Pancreas (tissue), 10 donors: ENCODE data around the gene TOM1L1. TPM values are rescaled to one million over a fixed set of nuclear protein-coding genes. Genes with fewer than 3 reads are reported as not detected.
A peak's percentile ranks its signal among the peaks of the same experiment; 100 is the strongest.

Source experiments
- ATAC-seq, 4 donors: fragments of 200-7000 bp; cut with Tn5 transposase; one replicate each; pipeline versions ENCODE4 v1.8.0 to v1.9.1; 2020; ENCODE audit warnings: mild to moderate bottlenecking in 4 of 4, moderate library complexity in 4 of 4
- DNase-seq, 6 donors: peaks; one replicate each; pipeline ENCODE4 v3.0.0-alpha.2; 2020
- FAIRE-seq: peaks from 2 replicates; lab custom pipeline; 2012; peaks lifted over from hg19 to GRCh38; lab: Jason Lieb, UNC
- H3K27ac ChIP-seq, 4 donors: fragments of 200-600 bp; sonication (generic); 1 replicate in 3 of 4; 2 replicates in 1 of 4; pipeline versions ENCODE4 v1.5.0 to v1.8.0; 2020
- H3K27me3 ChIP-seq, 4 donors: fragments of 200-600 bp; one replicate each; pipeline ENCODE4 v1.8.0; 2021
- H3K36me3 ChIP-seq, 3 donors: fragments of 200-600 bp; sonication (generic) in 1 of 3; one replicate each; pipeline versions ENCODE4 v1.5.0 to v1.8.0; 2020 to 2021
- H3K4me1 ChIP-seq, 3 donors: fragments of 200-600 bp; one replicate each; pipeline ENCODE4 v1.8.0; 2021
- H3K4me3 ChIP-seq, 4 donors: fragments of 200-600 bp; sonication (generic) in 2 of 4; one replicate each; pipeline versions ENCODE4 v1.5.0 to v1.8.0; 2020 to 2021
- H3K9me3 ChIP-seq, 4 donors: fragments of 200-600 bp; one replicate each; pipeline ENCODE4 v1.8.0; 2021
- CTCF ChIP-seq, 4 donors: fragments of 200-600 bp; sonication (generic) in 3 of 4; IDR thresholded peaks; one replicate each; pipeline versions ENCODE4 v1.5.0 to v1.8.0; 2021; ENCODE audit warnings: antibody characterized with exemption in 4 of 4
- WGBS, 2 donors: extraction: QIAGEN DNeasy Blood & Tissue Kit; methylation state at CpG; one replicate each; pipeline ENCODE4 v1.1.7; 2013; 5-methylcytosine and 5-hydroxymethylcytosine counted together
- intact Hi-C, 3 donors: fragments of 100-400 bp; cut with DNase I; formaldehyde crosslinking; loops; one replicate each; pipeline versions ENCODE4 v1.11.1 to v1.14.2; 2022
- polyA plus RNA-seq, 2 donors: library from polyadenylated mRNA; stranded (reverse); fragments of 200-250 nt; gene quantifications; one replicate each; pipeline ENCODE4 v1.2.3, GENCODE V29; 2013
- total RNA-seq, 6 donors: library from RNA; stranded (reverse); fragmentation: NEBNext Ultra II Directional in 4 of 6; extraction: Animal tissue kit (Norgen Biotek cat#: 25700) in 4 of 6; gene quantifications; one replicate each; pipeline versions ENCODE4 v1.2.1 to v1.2.4, GENCODE V29; 2021 to 2023
- donor health status: healthy with polysubstance abuse.
- donor health status: DM: no; HTN: no; CAD: no; lungs with moderate emphysema.
- donor health status: DM: no; HTN: no; CAD: no.
- donor health status: control.
- donor health status: control.
- donor health status: Bipolar disorder and iron deficiency.
- donor health status: DM: yes; HTN: yes; CAD: no.
- donor health status: DM: no; HTN: no; CAD: no.
- donor health status: DM: no; HTN: no; CAD: no.
- donor health status: DM: yes; HTN: yes; CAD: no.

The TOM1L1 gene
- total and polyA plus RNA-seq, 8 donors = 14.2 to 39.0 (median 31.8) TPM

GRCh38 chr17:54887787-54888186 lies 12.9 kb upstream of the TOM1L1 start:
- 59 to 75% methylated on average over 3 of the region's 3 CpGs for WGBS, 2 donors

GRCh38 chr17:54888254-54888653 lies 12.4 kb upstream of the TOM1L1 start:
- ATAC-seq (no peak), FAIRE-seq (no peak), DNase-seq (no peak)
- no peak for TF ChIP-seq CTCF (IDR thresholded peaks at IDR 0.05)
- 59 to 77% methylated on average over 6 of the region's 6 CpGs for WGBS, 2 donors
- no peaks in the 10 kb centered on the region for H3K9me3 ChIP-seq
- intact Hi-C loops = no loop called here
- H3K27me3 ChIP-seq = no peaks in the 10 kb centered on the region
- H3K27ac ChIP-seq = no peak overlapping the region
- no peaks in the 10 kb centered on the region for H3K36me3 ChIP-seq
- H3K4me1 ChIP-seq = no peaks in the 10 kb centered on the region
- H3K4me3 ChIP-seq = no peak overlapping the region

More at GRCh38 chr17:54887787-54888186, 12.9 kb upstream of the TOM1L1 start:
- TF ChIP-seq CTCF (IDR thresholded peaks at IDR 0.05) = no peak
- FAIRE-seq (no peak), ATAC-seq (no peak), DNase-seq (no peak)
- Histone ChIP-seq H3K27me3 (no peaks in the 10 kb centered on the region), H3K27ac (no peak overlapping the region), H3K4me3 (no peak overlapping the region), H3K9me3 (no peaks in the 10 kb centered on the region), H3K4me1 (no peaks in the 10 kb centered on the region), H3K36me3 (no peaks in the 10 kb centered on the region)
- intact Hi-C loops = no loop called here

- DNase-seq (no peak), ATAC-seq (no peak), FAIRE-seq (no peak)
- intact Hi-C loops = no loop called here
- H3K27me3 ChIP-seq = no peaks in the 10 kb centered on the region
- WGBS, 2 donors = 61% methylated on average over 7 of the region's 7 CpGs
- no peaks in the 10 kb centered on the region for H3K36me3 ChIP-seq
- no peak overlapping the region for H3K4me3 ChIP-seq
- H3K4me1 ChIP-seq = no peaks in the 10 kb centered on the region
- H3K9me3 ChIP-seq = no peaks in the 10 kb centered on the region
- H3K27ac ChIP-seq = no peak overlapping the region
- no peak for TF ChIP-seq CTCF (IDR thresholded peaks at IDR 0.05)
These were observed 11.7 kb upstream of the TOM1L1 start for GRCh38 chr17:54888981-54889380.

GRCh38 chr17:54891176-54891821 lies 9.4 kb upstream of the TOM1L1 start:
- intact Hi-C loops = no loop called here
- DNase-seq (peak in 3 of 6 donors; percentile 13 to 48 (median 24)), FAIRE-seq (peak; percentile 63), ATAC-seq (peak; percentile 72 to 93 (median 90))
- H3K9me3 ChIP-seq = no peaks in the 10 kb centered on the region
- H3K27me3 ChIP-seq = no peaks in the 10 kb centered on the region
- H3K4me1 ChIP-seq = no peaks in the 10 kb centered on the region
- WGBS, 2 donors = 0% methylated on average over 1 of the region's 1 CpG
- H3K4me3 ChIP-seq = no peak overlapping the region
- no peak overlapping the region for H3K27ac ChIP-seq
- no peaks in the 10 kb centered on the region for H3K36me3 ChIP-seq
- peak in 2 of 4 donors; percentile 17 to 20 for TF ChIP-seq CTCF (IDR thresholded peaks at IDR 0.05)

GRCh38 chr17:54892360-54892759 lies 8.3 kb upstream of the TOM1L1 start:
- Histone ChIP-seq H3K36me3 (no peaks in the 10 kb centered on the region), H3K27me3 (no peaks in the 10 kb centered on the region), H3K4me1 (no peaks in the 10 kb centered on the region), H3K27ac (no peak overlapping the region), H3K4me3 (no peak overlapping the region), H3K9me3 (no peaks in the 10 kb centered on the region)
- no peak for ATAC-seq
- intact Hi-C loops = no loop called here
- DNase-seq = no peak
- no peak for TF ChIP-seq CTCF (IDR thresholded peaks at IDR 0.05)
- 76 to 86% methylated on average over 1 of the region's 1 CpG for WGBS, 2 donors
- FAIRE-seq = no peak
